GM12878 (cell line): ENCODE results near the gene PREX1. TPM values are rescaled to one million over a fixed set of nuclear protein-coding genes. Genes with fewer than 3 reads are reported as not detected.

Source experiments
- ATAC-seq: fragments of 200-7000 bp; cut with Tn5 transposase; 3 replicates; pipeline ENCODE4 v1.9.1; 2020; ENCODE audit warnings: mild to moderate bottlenecking, moderate library complexity
- BruUV-seq: library from RNA; stranded (reverse); fragments of 400-500 nt; replicated peaks from 2 replicates; lab custom pipeline; 2021; lab: Mats Ljungman, UMichigan
- CTCF ChIA-PET: fragments of 300-600 bp; sonication (Branson Sonifier 250); formaldehyde crosslinking; extraction: SDS; loops from one replicate; lab custom pipeline; 2021; ENCODE audit warnings: inconsistent platforms; lab: Yijun Ruan, JAX
- POLR2A ChIA-PET: fragments of 350-600 bp; formaldehyde crosslinking; extraction: SDS; loops from one replicate; lab custom pipeline; 2021; ENCODE audit warnings: inconsistent platforms; lab: Charles Lee
- RAD21 ChIA-PET: fragments of 300-600 bp; sonication (Branson Sonifier 250); formaldehyde crosslinking; loops from one replicate; lab custom pipeline; 2023; ENCODE audit warnings: antibody characterized with exemption; ENCODE audit not compliant: unreplicated experiment; lab: Charles Lee
- SMC1A ChIA-PET: fragments of 300-600 bp; sonication (Branson Sonifier 250); formaldehyde crosslinking; loops from one replicate; lab custom pipeline; 2023; ENCODE audit not compliant: unreplicated experiment, uncharacterized antibody; lab: Charles Lee
- DNase-seq: peaks from one replicate; pipeline ENCODE4 v3.0.0-alpha.2; 2011; ENCODE audit warnings: low read depth, low spot score
- FAIRE-seq: peaks from 3 replicates; lab custom pipeline; 2011; peaks lifted over from hg19 to GRCh38; lab: Jason Lieb, UNC
- H2AFZ ChIP-seq: 2 replicates; pipeline ENCODE4 v1.6.0; 2011; ENCODE audit warnings: low read depth, low read length, control low read depth; ENCODE audit not compliant: control insufficient read depth
- H3K27ac ChIP-seq: 2 replicates; pipeline ENCODE4 v1.5.1; 2011; ENCODE audit warnings: control low read depth; ENCODE audit not compliant: control insufficient read depth, insufficient read depth
- H3K27me3 ChIP-seq, 2 experiments: replicated peaks in 1 of 2; 2 replicates each; pipeline versions ENCODE4 v1.6.0 to v1.6.1; 2011; ENCODE audit warnings: low read length in 1 of 2; ENCODE audit not compliant: control insufficient read depth in 2 of 2, insufficient read depth in 2 of 2
- H3K36me3 ChIP-seq, 2 experiments: 2 replicates each; pipeline ENCODE4 v1.5.1; 2011; ENCODE audit warnings: low read length in 1 of 2; ENCODE audit not compliant: control insufficient read depth in 2 of 2, insufficient read depth in 2 of 2
- H3K4me1 ChIP-seq: 2 replicates; pipeline ENCODE4 v1.6.1; 2011; ENCODE audit warnings: mild to moderate bottlenecking, low read length, moderate library complexity, mixed read lengths; ENCODE audit not compliant: control insufficient read depth, insufficient read depth
- H3K4me2 ChIP-seq: 2 replicates; pipeline ENCODE4 v1.6.0; 2011; ENCODE audit warnings: control low read depth; ENCODE audit not compliant: control insufficient read depth, insufficient read depth
- H3K4me3 ChIP-seq: fragments of 200-600 bp; sonication (generic); 2 replicates; pipeline ENCODE4 v1.5.1; 2016
- H3K79me2 ChIP-seq: 2 replicates; pipeline ENCODE4 v1.6.0; 2011; ENCODE audit warnings: low read length; ENCODE audit not compliant: control insufficient read depth, insufficient read depth
- H3K9ac ChIP-seq: 2 replicates; pipeline ENCODE4 v1.8.0; 2011; ENCODE audit warnings: low read length, control low read depth, mixed read lengths; ENCODE audit not compliant: control insufficient read depth, insufficient read depth
- H3K9me3 ChIP-seq: replicated peaks from 3 replicates; pipeline ENCODE4 v1.5.1; 2011; ENCODE audit warnings: mild to moderate bottlenecking, low read length; ENCODE audit not compliant: control insufficient read depth, insufficient read depth
- H4K20me1 ChIP-seq: 2 replicates; pipeline ENCODE4 v1.6.0; 2011; ENCODE audit not compliant: control insufficient read depth, insufficient read depth
- ATF7 ChIP-seq: fragments of 450-650 bp; IDR thresholded peaks from 2 replicates; pipeline ENCODE4 v1.6.1; 2016; ENCODE audit warnings: low read depth, mild to moderate bottlenecking
- CHD1 ChIP-seq: IDR thresholded peaks from 2 replicates; pipeline ENCODE4 v1.6.1; 2012; ENCODE audit warnings: low read depth, low read length, improper control_type of control experiment
- IKZF2 ChIP-seq, 2 experiments: fragments of 450-650 bp; IDR thresholded peaks; 2 replicates each; pipeline ENCODE4 v1.6.1; 2017; ENCODE audit warnings: mild to moderate bottlenecking in 2 of 2, moderate library complexity in 2 of 2
- SMC3 ChIP-seq: IDR thresholded peaks from 2 replicates; pipeline ENCODE4 v1.6.1; 2011; ENCODE audit warnings: low read length, improper control_type of control experiment, borderline replicate concordance
- TBL1XR1 ChIP-seq: IDR thresholded peaks from 2 replicates; pipeline ENCODE4 v1.6.1; 2012; ENCODE audit warnings: low read depth, low read length, improper control_type of control experiment
- ZBTB33 ChIP-seq: fragments of 450-650 bp; IDR thresholded peaks from 2 replicates; pipeline ENCODE4 v1.6.1; 2017; ENCODE audit warnings: mild to moderate bottlenecking
- ZZZ3 ChIP-seq: IDR thresholded peaks from 2 replicates; pipeline ENCODE4 v1.6.1; 2011; ENCODE audit warnings: low read depth; ENCODE audit not compliant: control insufficient read depth, insufficient read length
- WGBS: methylation state at CpG from one replicate; pipeline ENCODE4 v1.1.6; 2016; ENCODE audit warnings: low lambda C conversion rate; ENCODE audit not compliant: insufficient replicate concordance, insufficient coverage; ENCODE audit errors: missing lambda C conversion rate; 5-methylcytosine and 5-hydroxymethylcytosine counted together
- in situ Hi-C: fragments of 300-500 bp; cut with MboI; formaldehyde crosslinking; loops from 9 replicates; pipeline ENCODE4 v1.14.3; 2018; ENCODE audit warnings: mixed read lengths
- intact Hi-C: fragments of 100-400 bp; cut with micrococcal nuclease; formaldehyde crosslinking; loops from one replicate; pipeline ENCODE4 v1.14.2; 2022; ENCODE audit not compliant: unreplicated experiment
- polyA plus RNA-seq, 11 experiments: library from polyadenylated mRNA; depleted of rRNA in 4 of 11; unstranded in 6 of 11; stranded (reverse) in 5 of 11; fragments of >200 nt; fragmentation: Nextera tagmentation in 4 of 11; fragmentation: Illumina TruSeq in 1 of 11; extraction: Ambion mirVana in 4 of 11; extraction: Trizol in 1 of 11; gene quantifications; 1 replicate in 1 of 11; 2 replicates in 10 of 11; pipeline versions ENCODE4 v1.2.1 to v1.2.3, GENCODE V29; 2011 to 2016; ENCODE audit warnings: inconsistent platforms in 2 of 11, missing spikeins in 2 of 11, low read depth in 1 of 11
- total RNA-seq, 4 experiments: library from RNA; depleted of rRNA in 3 of 4; stranded (reverse); fragments of >200 nt in 3 of 4; fragmentation: Illumina TruSeq in 1 of 4; extraction: Trizol in 1 of 4; gene quantifications; 2 replicates each; pipeline versions ENCODE4 v1.2.1 to v1.2.3, GENCODE V29; 2013 to 2021

Gene PREX1
- total and polyA plus RNA-seq, 10 of the 15 experiments (the other 5 are each of a cell fraction or from before 2014, with no cell fraction given): 2.6 to 114 (median 38.9) TPM

- Histone ChIP-seq H3K9me3 (no peaks in the 10 kb centered on the region), H4K20me1 (no peaks in the 10 kb centered on the region; the same call in 1 of the 2 replicates), H3K9ac (no peak overlapping the region), H3K4me1 (no peaks in the 10 kb centered on the region), H3K27me3 (no peaks in the 10 kb centered on the region), H3K4me2 (no peak overlapping the region), H3K36me3 (peaks cover 58 to 71% of the 10 kb centered on the region in 2 experiments), H3K27ac (no peak overlapping the region), H3K79me2 (no peaks in the 10 kb centered on the region), H2AFZ (no peak overlapping the region), H3K4me3 (no peak overlapping the region)
- ChIA-PET POLR2A (no interaction called here), RAD21 (no interaction called here), CTCF (no interaction called here), SMC1A (no interaction called here)
- no TSS peak for BruUV-seq
- TF ChIP-seq CHD1 (no peak), ZZZ3 (no peak), ATF7 (no peak), TBL1XR1 (no peak), ZBTB33 (no peak), IKZF2 (IDR thresholded peaks at IDR 0.05) (no peak), SMC3 (no peak)
- in situ Hi-C loops (no loop called here), intact Hi-C loops (loop anchor here (10.0 kb wide), 1 partner anchor 315 kb away; no protein-coding TSS in a partner anchor)
- DNase-seq (no peak), ATAC-seq (no peak), FAIRE-seq (no peak)
- WGBS: 82% methylated on average over 9 of the region's 9 CpGs
These were observed 177.9 kb downstream of the PREX1 start for GRCh38 chr20:48649868-48650267.
